GM15510 (cell line): ENCODE data around the gene FAM229B.

Experiments
- POLR2A ChIP-seq: IDR thresholded peaks from 3 replicates; pipeline ENCODE4 v1.6.1; 2011; ENCODE audit warnings: borderline replicate concordance; ENCODE audit not compliant: insufficient read length; ENCODE audit errors: extremely low read depth

Gene FAM229B

GRCh38 chr6:112054555-112055190, 32.7 kb upstream of the FAM229B start:
- TF ChIP-seq POLR2A: no peak

GRCh38 chr6:112058243-112059032, 29.0 kb upstream of the FAM229B start:
- TF ChIP-seq POLR2A: no peak

- no peak for TF ChIP-seq POLR2A
These were observed 25.8 kb upstream of the FAM229B start for GRCh38 chr6:112061605-112062004.

GRCh38 chr6:112062966-112063365, 24.4 kb upstream of the FAM229B start:
- no peak for TF ChIP-seq POLR2A

GRCh38 chr6:112065426-112065986, 21.9 kb upstream of the FAM229B start:
- TF ChIP-seq POLR2A: no peak

GRCh38 chr6:112066606-112067005, 20.8 kb upstream of the FAM229B start:
- no peak for TF ChIP-seq POLR2A

- no peak for TF ChIP-seq POLR2A
These were observed 5.8 kb upstream of the FAM229B start for GRCh38 chr6:112081569-112081968.

- no peak for TF ChIP-seq POLR2A
These were observed 1.9 kb upstream of the FAM229B start for GRCh38 chr6:112085286-112086065.

- no peak for TF ChIP-seq POLR2A
These were observed 651 bp upstream of the FAM229B start for GRCh38 chr6:112086744-112087135.

- no peak for TF ChIP-seq POLR2A
These were observed 525 bp downstream of the FAM229B start for GRCh38 chr6:112087916-112088315.

- TF ChIP-seq POLR2A: no peak
These were observed 9.5 kb downstream of the FAM229B start for GRCh38 chr6:112096901-112097300.

- TF ChIP-seq POLR2A: no peak
These were observed 13.2 kb downstream of the FAM229B start for GRCh38 chr6:112100561-112100960.

- no peak for TF ChIP-seq POLR2A
These were observed 19.2 kb downstream of the FAM229B start for GRCh38 chr6:112106562-112106961.

GRCh38 chr6:112109262-112109661, 21.9 kb downstream of the FAM229B start:
- TF ChIP-seq POLR2A: no peak

- TF ChIP-seq POLR2A: no peak
These were observed 26.0 kb downstream of the FAM229B start for GRCh38 chr6:112113431-112113830.

GRCh38 chr6:112113918-112114317, 26.5 kb downstream of the FAM229B start:
- no peak for TF ChIP-seq POLR2A

GRCh38 chr6:112114577-112115223, 27.3 kb downstream of the FAM229B start:
- no peak for TF ChIP-seq POLR2A
